AG04450 (cell line): ENCODE results near the gene SNX33. TPM values are rescaled to one million over a fixed set of nuclear protein-coding genes. Genes with fewer than 3 reads are reported as not detected.
A peak's percentile ranks its signal among the peaks of the same experiment; 100 is the strongest.

Source experiments
- CTCF ChIA-PET: fragments of 300-600, 350-600 bp; formaldehyde crosslinking; extraction: SDS; loops from one replicate; lab custom pipeline; 2022; ENCODE audit warnings: antibody characterized with exemption, inconsistent platforms; lab: Charles Lee
- POLR2A ChIA-PET: fragments of 350-600 bp; formaldehyde crosslinking; extraction: SDS; loops from one replicate; lab custom pipeline; 2021; ENCODE audit warnings: antibody characterized with exemption, inconsistent platforms; lab: Yijun Ruan, JAX
- DNase-seq: peaks from one replicate; pipeline ENCODE4 v3.0.0-alpha.2; 2011; ENCODE audit warnings: low read depth, low spot score
- H3K27ac ChIP-seq: one replicate; pipeline ENCODE4 v1.5.1; 2012; ENCODE audit warnings: low read depth, low read length, control low read depth
- H3K27me3 ChIP-seq: one replicate; pipeline ENCODE4 v1.6.0; 2012; ENCODE audit warnings: low read length; ENCODE audit not compliant: control insufficient read depth, insufficient read depth
- H3K4me3 ChIP-seq: 2 replicates; pipeline ENCODE4 v1.5.1; 2011; ENCODE audit warnings: mild to moderate bottlenecking, low read depth, low read length, control low read depth
- H3K9me3 ChIP-seq: 2 replicates; pipeline ENCODE4 v1.5.1; 2012; ENCODE audit warnings: low read length; ENCODE audit not compliant: control insufficient read depth, insufficient read depth
- polyA plus RNA-seq: library from polyadenylated mRNA; depleted of rRNA; stranded (reverse); fragments of >200 nt; gene quantifications from 2 replicates; pipeline ENCODE4 v1.2.3, GENCODE V29; 2011
- TF ChIP-seq, protein P1 (sequence below): IDR thresholded peaks from 2 replicates; pipeline ENCODE4 v1.5.1; 2011; ENCODE audit warnings: low read depth, low read length, control low read depth, inconsistent platforms

SNX33 gene
- polyA plus RNA-seq, 1 experiment, result 14.2 TPM

DNA sequence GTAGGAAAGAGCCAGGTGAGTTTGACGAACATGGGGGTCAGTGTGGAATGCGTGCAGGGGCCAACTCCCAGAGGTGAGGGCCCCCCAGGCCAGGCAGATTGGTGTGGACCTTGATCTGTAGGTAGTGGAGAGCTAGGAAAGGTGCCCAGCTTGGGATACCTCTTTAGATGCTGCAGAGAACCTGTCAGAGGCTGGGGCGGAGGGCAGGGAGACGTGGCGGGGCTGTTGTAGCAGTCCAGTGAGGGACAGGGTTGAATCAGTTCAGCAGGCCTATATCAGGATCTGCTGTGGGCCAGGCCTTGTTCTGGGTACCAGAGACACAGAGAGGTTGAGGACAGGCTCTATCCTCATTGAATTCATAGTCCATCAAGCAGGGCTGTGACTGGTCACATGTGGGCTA is 8.6 kb downstream of the SNX33 start:
- Histone ChIP-seq H3K27ac (no peak overlapping the region), H3K27me3 (no peaks in the 10 kb centered on the region), H3K9me3 (no peaks in the 10 kb centered on the region), H3K4me3 (no peak overlapping the region)
- ChIA-PET POLR2A (no interaction called here), CTCF (no interaction called here)
- DNase-seq, result no peak
- TF ChIP-seq, protein P1, sequence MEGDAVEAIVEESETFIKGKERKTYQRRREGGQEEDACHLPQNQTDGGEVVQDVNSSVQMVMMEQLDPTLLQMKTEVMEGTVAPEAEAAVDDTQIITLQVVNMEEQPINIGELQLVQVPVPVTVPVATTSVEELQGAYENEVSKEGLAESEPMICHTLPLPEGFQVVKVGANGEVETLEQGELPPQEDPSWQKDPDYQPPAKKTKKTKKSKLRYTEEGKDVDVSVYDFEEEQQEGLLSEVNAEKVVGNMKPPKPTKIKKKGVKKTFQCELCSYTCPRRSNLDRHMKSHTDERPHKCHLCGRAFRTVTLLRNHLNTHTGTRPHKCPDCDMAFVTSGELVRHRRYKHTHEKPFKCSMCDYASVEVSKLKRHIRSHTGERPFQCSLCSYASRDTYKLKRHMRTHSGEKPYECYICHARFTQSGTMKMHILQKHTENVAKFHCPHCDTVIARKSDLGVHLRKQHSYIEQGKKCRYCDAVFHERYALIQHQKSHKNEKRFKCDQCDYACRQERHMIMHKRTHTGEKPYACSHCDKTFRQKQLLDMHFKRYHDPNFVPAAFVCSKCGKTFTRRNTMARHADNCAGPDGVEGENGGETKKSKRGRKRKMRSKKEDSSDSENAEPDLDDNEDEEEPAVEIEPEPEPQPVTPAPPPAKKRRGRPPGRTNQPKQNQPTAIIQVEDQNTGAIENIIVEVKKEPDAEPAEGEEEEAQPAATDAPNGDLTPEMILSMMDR, result no peak

DNA sequence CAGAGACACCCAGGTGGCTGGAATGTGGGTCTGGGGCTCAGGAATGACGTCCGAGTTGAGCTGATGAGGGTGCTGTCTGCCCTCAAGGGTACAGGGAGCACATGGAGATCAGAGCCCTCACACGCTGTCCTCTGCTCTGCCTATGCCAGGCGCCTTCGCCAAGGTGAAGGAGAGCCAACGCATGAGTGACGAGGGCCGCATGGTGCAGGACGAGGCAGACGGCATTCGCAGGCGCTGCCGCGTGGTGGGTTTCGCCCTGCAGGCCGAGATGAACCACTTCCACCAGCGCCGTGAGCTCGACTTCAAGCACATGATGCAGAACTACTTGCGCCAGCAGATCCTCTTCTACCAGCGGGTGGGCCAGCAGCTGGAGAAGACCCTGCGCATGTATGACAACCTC is 9.1 kb downstream of the SNX33 start:
- TF ChIP-seq, protein P1, result no peak
- no peaks in the 10 kb centered on the region for H3K27me3 ChIP-seq
- ChIA-PET POLR2A (no interaction called here), CTCF (no interaction called here)
- H3K9me3 ChIP-seq, result no peaks in the 10 kb centered on the region
- no peak overlapping the region for H3K27ac ChIP-seq
- H3K4me3 ChIP-seq, result no peak overlapping the region
- DNase-seq, result no peak

DNA sequence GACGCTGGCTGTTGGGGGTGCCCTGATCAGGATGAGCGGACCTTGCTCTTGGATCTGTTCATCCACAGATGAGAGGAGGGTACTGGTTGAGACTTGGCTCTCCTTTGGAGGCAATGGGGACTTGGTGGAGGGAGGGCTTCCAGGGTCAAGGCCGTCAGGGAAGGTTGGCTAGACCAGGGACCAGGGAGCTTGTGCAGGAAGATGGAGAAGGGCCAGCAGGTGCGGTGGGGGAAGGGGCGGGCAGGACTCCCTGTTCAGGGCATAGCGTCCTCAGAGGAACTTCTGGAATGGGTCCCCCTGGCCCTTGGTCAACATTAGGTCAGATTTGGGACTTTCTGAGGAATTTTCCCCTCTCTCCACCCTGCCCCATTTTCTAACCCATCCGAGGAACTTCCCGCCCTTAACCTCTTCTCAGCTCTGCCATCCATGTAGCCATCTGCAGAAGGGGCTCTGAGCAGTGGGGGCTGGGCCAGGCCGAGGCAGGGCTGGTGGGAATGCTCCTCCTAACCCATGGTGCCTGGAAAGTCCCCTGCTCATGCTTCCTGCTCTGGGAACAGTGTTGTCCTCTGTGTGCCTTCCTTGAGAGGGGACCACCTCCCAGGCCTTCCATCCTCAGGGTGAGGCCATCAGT is 11.5 kb downstream of the SNX33 start:
- ChIA-PET CTCF (no interaction called here), POLR2A (no interaction called here)
- no peak overlapping the region for H3K27ac ChIP-seq
- no peak overlapping the region for H3K4me3 ChIP-seq
- DNase-seq, result no peak
- H3K9me3 ChIP-seq, result no peaks in the 10 kb centered on the region
- H3K27me3 ChIP-seq, result no peaks in the 10 kb centered on the region
- TF ChIP-seq, protein P1, result no peak

DNA sequence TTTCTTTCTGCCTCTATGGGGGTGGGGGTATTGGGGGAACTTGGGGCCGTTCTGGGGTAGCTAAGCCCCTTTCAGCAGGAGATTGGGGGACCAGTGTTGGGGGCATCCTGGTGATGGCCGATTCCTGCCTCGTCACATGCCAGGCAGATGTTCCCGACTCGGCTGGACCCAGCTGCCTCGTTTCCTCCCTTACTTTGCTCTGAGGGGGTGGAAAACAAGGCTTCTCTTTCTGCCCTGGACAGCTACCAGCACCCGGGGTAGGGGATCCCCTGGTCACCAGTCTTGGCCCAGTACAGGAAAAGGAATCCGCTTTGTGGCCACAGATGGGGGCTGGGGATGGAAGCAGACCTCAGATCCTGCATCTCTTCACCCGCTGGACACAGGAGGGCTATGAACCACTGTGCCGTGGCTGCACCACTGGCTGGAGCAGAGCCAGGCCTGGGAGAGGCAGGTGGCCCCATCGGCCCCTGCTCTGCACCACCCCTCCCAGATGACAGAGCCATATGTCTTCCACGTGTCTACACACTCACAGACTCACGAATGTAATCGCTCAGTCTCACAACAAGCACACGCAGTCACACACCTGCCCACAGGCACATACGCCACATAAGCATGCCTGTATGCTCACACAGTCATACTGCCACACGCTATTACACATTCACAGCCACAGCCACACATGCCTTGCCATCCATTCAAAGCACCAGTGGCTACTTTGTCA is 12.4 kb downstream of the SNX33 start:
- DNase-seq, result no peak
- Histone ChIP-seq H3K27me3 (no peaks in the 10 kb centered on the region), H3K9me3 (no peaks in the 10 kb centered on the region), H3K27ac (peak overlapping the region; percentile 98), H3K4me3 (no peak overlapping the region)
- ChIA-PET POLR2A (interaction anchor here (0.6 to 1.8 kb wide), 3 partner anchors 12 to 20 kb away, joined by 3 to 32 read pairs (median 31); partner anchors contain the start of genes IMP3 and SNX33), CTCF (interaction anchor here (1.2 to 2.1 kb wide), 3 partner anchors 12 to 24 kb away, joined by 8 to 10 read pairs (median 8); partner anchors contain the start of gene SNX33)
- TF ChIP-seq, protein P1, result no peak
